Hematopoietic multipotent progenitor cell (in vitro differentiated cells): ENCODE results near the gene MAP1LC3C. TPM values are rescaled to one million over a fixed set of nuclear protein-coding genes. Genes with fewer than 3 reads are reported as not detected.

ENCODE experiments used
- DNase-seq, 3 donors: peaks; one replicate each; pipeline ENCODE4 v3.0.0-alpha.2; 2011 to 2015; ENCODE audit warnings: low read depth in 2 of 3, low spot score in 2 of 3
- total RNA-seq: library from RNA; depleted of rRNA; stranded (reverse); fragments of >200 nt; gene quantifications from one replicate; pipeline ENCODE4 v1.2.3, GENCODE V29; 2012

Gene MAP1LC3C
- not detected for total RNA-seq

GRCh38 chr1:241999026-241999425, at the start of gene MAP1LC3C:
MAP1LC3C (minus strand) TSS chr1:241999098; CDS start chr1:241999008, 90 bp downstream.
- DNase-seq: no peak

DNA sequence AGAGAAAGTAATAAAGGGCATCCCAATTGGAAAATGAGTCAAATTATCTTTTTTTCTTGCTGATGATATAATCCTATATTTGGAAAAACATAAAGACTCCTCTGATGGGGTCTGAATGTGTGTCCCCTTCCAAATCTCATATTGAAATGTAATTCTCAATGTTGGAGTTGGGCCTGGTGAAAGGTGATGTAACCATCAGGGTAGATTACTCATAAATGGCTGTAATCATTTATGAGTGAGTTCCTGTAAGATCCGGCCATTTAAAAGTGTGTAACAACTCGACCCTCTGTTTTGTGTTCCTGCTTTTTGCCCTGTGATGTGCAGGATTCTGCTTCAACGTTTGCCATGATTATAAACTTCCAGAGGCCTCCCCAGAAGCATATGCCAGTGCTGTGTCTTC, 44.3 kb upstream of the MAP1LC3C start:
- DNase-seq: no peak

DNA sequence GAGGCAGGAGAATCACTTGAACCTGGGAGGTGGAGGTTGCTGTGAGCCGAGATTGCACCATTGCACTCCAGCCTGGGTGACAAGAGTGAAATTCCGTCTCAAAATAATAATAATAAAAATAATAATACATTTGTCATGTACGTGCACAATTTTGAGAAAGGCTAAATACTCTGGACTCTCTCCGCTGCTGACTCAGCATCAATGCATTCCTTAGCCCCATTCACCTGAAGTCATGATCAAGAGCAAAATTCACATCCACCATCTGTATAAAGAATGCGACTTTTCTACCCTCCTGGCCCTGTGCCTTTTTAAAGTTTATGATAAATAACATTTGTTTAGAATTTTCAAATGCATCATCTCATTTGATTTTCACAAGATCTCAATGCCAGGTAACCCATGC, 35.5 kb upstream of the MAP1LC3C start:
- no peak for DNase-seq

GRCh38 chr1:242033447-242033846, 34.5 kb upstream of the MAP1LC3C start:
- DNase-seq: no peak

GRCh38 chr1:242030071-242030470, 31.2 kb upstream of the MAP1LC3C start:
- no peak for DNase-seq

DNA sequence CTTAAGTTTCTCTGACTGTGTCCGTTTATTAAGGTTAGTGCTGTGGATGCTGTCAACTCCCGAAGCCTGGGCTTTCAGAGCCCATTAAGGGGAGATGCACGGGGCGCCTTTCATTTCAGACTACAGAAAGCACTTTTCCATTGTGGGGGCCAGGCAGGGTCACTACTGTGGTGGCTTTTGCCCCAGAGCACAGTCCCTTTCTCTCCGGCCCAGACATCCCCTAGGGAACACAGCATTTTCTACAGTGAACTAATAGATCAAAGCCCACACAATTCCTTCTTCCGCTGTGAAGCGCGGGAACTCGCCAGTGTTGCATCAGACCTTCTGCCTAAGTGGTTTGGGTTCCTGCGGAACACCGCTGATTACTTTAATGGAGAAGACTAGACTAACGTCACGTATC, 26.8 kb upstream of the MAP1LC3C start:
- DNase-seq: no peak

- DNase-seq: no peak
These were observed 24.9 kb upstream of the MAP1LC3C start for GRCh38 chr1:242023805-242024204.

DNA sequence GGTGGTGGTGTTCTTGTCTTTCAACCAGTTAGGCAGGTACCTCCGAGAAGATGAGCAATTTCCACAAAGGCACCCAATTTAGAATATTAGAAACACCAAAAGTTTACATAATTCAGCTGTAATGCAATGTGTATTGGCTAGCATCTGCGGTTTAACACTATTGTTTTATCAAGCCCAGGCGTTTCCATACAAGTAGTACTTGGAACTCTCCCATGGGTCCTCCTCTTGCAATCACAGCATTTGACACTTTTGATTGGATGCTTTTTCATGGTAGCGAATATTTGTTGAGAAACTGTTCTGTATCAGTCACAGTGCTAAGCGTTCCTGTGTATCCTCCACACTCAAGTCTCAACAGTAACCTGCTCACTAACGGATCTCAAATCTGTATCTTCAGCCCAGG, 20.1 kb upstream of the MAP1LC3C start:
- DNase-seq: no peak

DNA sequence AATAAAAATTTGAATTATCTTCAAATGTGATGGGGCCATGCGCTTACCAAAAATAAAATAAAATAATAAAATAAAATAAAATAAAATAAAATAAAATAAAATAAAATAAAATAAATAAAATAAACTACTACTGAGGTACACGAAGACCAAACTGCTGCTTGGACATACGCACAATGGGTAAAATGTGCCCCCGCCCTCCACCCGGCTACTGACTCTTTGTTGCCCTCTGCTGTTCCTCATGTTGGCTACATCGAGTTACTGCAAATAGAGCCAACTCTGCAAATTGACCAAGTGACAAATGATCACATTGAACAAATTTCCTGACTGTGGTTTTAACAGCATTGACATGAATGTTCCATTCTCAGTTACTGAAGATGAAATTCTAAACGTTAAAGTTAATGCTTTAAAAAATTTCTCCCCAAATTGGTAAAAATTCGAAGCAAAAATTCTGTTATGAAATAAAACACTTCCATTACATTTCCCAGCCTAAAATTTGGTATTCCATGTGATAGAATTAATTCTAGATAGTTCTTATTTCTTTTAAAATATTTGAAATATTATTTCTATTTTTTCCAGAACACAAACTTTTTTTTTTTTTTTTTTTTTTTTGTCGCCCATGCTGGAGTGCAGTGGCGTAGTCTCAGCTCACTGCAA, 18.8 kb upstream of the MAP1LC3C start:
- peak in 2 of 3 donors; percentile 42 to 61 for DNase-seq

GRCh38 chr1:242016479-242016878, 17.6 kb upstream of the MAP1LC3C start:
- DNase-seq: no peak

- DNase-seq: no peak
These were observed 13.2 kb upstream of the MAP1LC3C start for GRCh38 chr1:242011894-242012660.

GRCh38 chr1:242008826-242009495, 10.1 kb upstream of the MAP1LC3C start:
- DNase-seq: no peak

GRCh38 chr1:242006976-242007375, 8.1 kb upstream of the MAP1LC3C start:
- no peak for DNase-seq

- DNase-seq: no peak
These were observed 7.1 kb upstream of the MAP1LC3C start for GRCh38 chr1:242005866-242006535.

- DNase-seq: no peak
These were observed 6.0 kb upstream of the MAP1LC3C start for GRCh38 chr1:242004751-242005495.

- DNase-seq: no peak
These were observed 3.6 kb upstream of the MAP1LC3C start for GRCh38 chr1:242002510-242002909.

- no peak for DNase-seq
These were observed 3.2 kb upstream of the MAP1LC3C start for GRCh38 chr1:242002072-242002471.

GRCh38 chr1:242000434-242000833, 1.5 kb upstream of the MAP1LC3C start:
- DNase-seq: no peak

DNA sequence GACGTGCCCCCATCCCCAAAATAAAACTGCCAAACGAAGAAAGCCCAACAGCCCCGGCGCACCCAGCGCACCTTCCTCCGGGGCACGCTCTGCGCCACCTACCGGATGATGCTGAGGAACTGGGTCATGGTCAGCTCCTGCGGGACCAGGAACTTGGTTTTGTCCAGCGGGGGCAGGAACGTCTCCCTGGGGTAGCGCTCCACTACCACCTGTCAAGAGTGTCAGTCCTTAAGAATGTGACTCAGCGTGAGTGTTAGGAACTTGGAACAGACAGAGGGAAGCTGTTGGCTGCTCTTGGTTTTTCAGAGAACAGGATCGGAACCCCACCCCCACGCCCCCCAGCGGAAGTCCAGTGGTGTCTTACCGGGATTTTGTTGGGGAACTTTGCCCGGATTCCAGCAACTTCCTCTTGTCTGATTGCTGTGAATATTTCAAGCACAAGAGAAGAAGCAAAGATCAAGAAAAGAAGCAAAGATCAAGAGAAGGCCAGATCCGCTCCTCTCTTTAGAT, 431 bp downstream of the MAP1LC3C start:
- DNase-seq: peak; percentile 4 to 46 (median 43)

DNA sequence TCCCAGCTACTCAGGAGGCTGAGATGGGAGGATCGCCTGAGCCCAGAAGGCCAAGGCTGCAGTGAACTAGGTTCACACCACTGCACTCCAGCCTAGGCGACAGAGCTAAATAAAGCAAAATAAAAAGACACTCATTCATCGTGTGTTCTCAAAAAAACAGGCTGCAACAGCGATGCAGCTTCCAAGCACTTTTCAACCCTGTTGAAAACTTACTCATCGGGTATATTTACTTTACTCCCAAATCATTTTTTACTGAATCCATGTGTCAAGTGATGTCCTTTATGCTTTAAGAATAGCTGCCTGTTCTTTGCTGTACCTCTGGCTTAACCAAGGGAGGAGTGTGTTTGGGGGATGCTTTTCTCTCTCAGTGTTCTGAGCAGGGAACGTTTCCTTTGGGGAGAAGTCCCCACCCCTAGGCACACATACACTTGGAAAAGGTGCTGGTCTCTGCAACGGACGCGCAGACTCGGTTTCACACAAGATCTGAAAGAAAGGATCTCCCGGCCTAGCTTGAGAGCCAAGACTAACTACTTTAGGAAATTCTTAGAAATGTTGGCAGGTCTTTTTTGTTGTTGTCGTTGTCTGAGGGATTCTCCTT, 1.4 kb downstream of the MAP1LC3C start:
- DNase-seq: no peak
